Measurements from ENCODE around the gene CCDC24.

GRCh38 chr1:44016890-44017400, 25.5 kb downstream of the CCDC24 start:
- TF ChIP-seq CTCF (IDR thresholded peaks at IDR 0.05; ENCODE audit: extremely low read depth in 1 of 2, insufficient read depth in 1 of 2, low read depth in 1 of 2, low read length in 2 of 2), result no peak
- no peak for TF ChIP-seq EZH2 (IDR thresholded peaks at IDR 0.05; ENCODE audit: borderline replicate concordance, low read depth, low read length, severe bottlenecking)
- TF ChIP-seq POLR2AphosphoS5 (IDR thresholded peaks at IDR 0.05; ENCODE audit: insufficient read depth, low read depth, low read length), result no peak
- TF ChIP-seq POLR2A (IDR thresholded peaks at IDR 0.05; ENCODE audit: low read depth, low read length), result no peak
- no peak for TF ChIP-seq MAX (IDR thresholded peaks at IDR 0.05; ENCODE audit: insufficient read depth, insufficient read length)
- no peak for TF ChIP-seq JUN (IDR thresholded peaks at IDR 0.05; ENCODE audit: borderline replicate concordance, insufficient read depth, insufficient read length, low read depth)
- no peak for TF ChIP-seq FOS (IDR thresholded peaks at IDR 0.05; ENCODE audit: borderline replicate concordance, insufficient read depth, low read length)
- TF ChIP-seq MYC (IDR thresholded peaks at IDR 0.05; ENCODE audit: low read depth, low read length), result no peak

Data from endothelial cell of umbilical vein (primary cell).